HEK293T (cell line): ENCODE data around the gene FOXG1.

Source experiments
- ARNT ChIP-seq: fragments of 450-650 bp; IDR thresholded peaks from 2 replicates; pipeline ENCODE4 v1.6.1; 2017; ENCODE audit warnings: mild to moderate bottlenecking
- ELF4 ChIP-seq: fragments of 450-650 bp; IDR thresholded peaks from 2 replicates; pipeline ENCODE4 v1.6.1; 2017; ENCODE audit warnings: antibody characterized with exemption
- FOXK2 ChIP-seq: fragments of 450-650 bp; IDR thresholded peaks from 2 replicates; pipeline ENCODE4 v1.6.1; 2016; ENCODE audit warnings: mild to moderate bottlenecking
- FOXM1 ChIP-seq: fragments of 450-650 bp; IDR thresholded peaks from 2 replicates; pipeline ENCODE4 v1.6.1; 2017; ENCODE audit warnings: mild to moderate bottlenecking, borderline replicate concordance
- LEF1 ChIP-seq: fragments of 450-650 bp; IDR thresholded peaks from 2 replicates; pipeline ENCODE4 v1.6.1; 2017; ENCODE audit warnings: mild to moderate bottlenecking, borderline replicate concordance
- NFRKB ChIP-seq: fragments of 450-650 bp; IDR thresholded peaks from 2 replicates; pipeline ENCODE4 v1.6.1; 2016; ENCODE audit warnings: mild to moderate bottlenecking, moderate library complexity
- ZNF384 ChIP-seq: fragments of 450-650 bp; IDR thresholded peaks from 2 replicates; pipeline ENCODE4 v1.6.1; 2016

DNA sequence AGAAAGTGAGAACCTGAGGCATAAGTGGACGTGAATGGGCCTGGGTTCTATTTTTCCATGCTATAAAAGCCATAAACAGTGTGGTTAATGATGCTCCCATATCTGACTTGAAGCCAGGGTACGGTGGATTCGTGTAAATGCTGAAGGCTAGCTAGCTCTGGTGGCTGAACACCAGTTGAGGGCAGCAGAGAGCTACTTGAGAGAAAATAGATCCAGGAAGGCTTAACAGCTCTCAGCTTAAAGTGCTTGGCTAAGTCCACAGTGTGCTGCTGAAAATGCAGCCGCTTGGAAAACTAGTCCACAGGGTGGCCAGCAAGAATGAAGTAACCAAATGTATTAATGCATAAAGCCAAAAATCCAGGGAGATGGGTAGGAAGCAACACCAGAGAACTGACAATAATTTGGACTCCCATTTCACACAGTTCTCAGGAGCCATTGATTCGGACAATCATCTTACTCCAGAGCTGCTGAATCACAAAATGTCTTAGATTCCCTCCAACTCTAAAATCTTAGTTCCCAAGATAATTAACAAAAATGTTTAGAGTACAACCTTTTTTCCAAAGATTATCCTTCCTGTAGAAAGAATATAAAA is 15.0 kb upstream of the FOXG1 start:
- TF ChIP-seq ELF4 (no peak), ARNT (no peak), FOXK2 (no peak), LEF1 (no peak), NFRKB (no peak), FOXM1 (no peak), ZNF384 (no peak)
